Thyroid gland (tissue), 4 donors: ENCODE results near the gene CEMIP2. TPM values are rescaled to one million over a fixed set of nuclear protein-coding genes. Genes with fewer than 3 reads are reported as not detected.

Experiments
- DNase-seq, 2 donors: peaks; one replicate each; pipeline ENCODE4 v3.0.0-alpha.2; 2019
- H3K27ac ChIP-seq, 3 donors: fragments of 200-600 bp; sonication (generic); 1 replicate in 2 of 3; 2 replicates in 1 of 3; pipeline ENCODE4 v1.5.1; 2016 to 2019; ENCODE audit warnings: mild to moderate bottlenecking in 1 of 3, moderate library complexity in 1 of 3
- H3K27me3 ChIP-seq: fragments of 200-600 bp; sonication (generic); one replicate; pipeline ENCODE4 v1.5.1; 2019
- H3K36me3 ChIP-seq, 2 donors: fragments of 200-600 bp; sonication (generic); one replicate each; pipeline ENCODE4 v1.5.1; 2016 to 2019
- H3K4me1 ChIP-seq, 2 donors: fragments of 200-600 bp; sonication (generic); one replicate each; pipeline ENCODE4 v1.5.1; 2017 to 2019
- H3K4me3 ChIP-seq, 3 donors: fragments of 200-600 bp; sonication (generic); replicated peaks in 1 of 3; 1 replicate in 2 of 3; 2 replicates in 1 of 3; pipeline ENCODE4 v1.5.1; 2016; ENCODE audit warnings: mild to moderate bottlenecking in 1 of 3
- H3K9me3 ChIP-seq: fragments of 200-600 bp; sonication (generic); one replicate; pipeline ENCODE4 v1.5.1; 2017
- POLR2A ChIP-seq, 2 donors: fragments of 450-650 bp; IDR thresholded peaks; one replicate each; pipeline ENCODE4 v1.6.1; 2017; ENCODE audit warnings: antibody characterized with exemption in 2 of 2, mild to moderate bottlenecking in 2 of 2, moderate library complexity in 1 of 2
- WGBS, 2 donors: methylation state at CpG; one replicate each; pipeline ENCODE4 v1.1.5; 2017; 5-methylcytosine and 5-hydroxymethylcytosine counted together
- intact Hi-C: fragments of 100-400 bp; cut with DNase I; formaldehyde crosslinking; loops from one replicate; pipeline ENCODE4 v1.15.1; 2023
- total RNA-seq, 4 donors: library from RNA; depleted of rRNA; stranded (reverse); fragments of >200 nt; gene quantifications; one replicate each; pipeline ENCODE4 v1.2.3, GENCODE V29; 2016
- TF ChIP-seq, protein P1 (sequence below), 6 experiments: fragments of 200-600 bp in 3 of 6; fragments of 450-650 bp in 3 of 6; sonication (generic) in 3 of 6; IDR thresholded peaks; one replicate each; pipeline ENCODE4 v1.5.1; 2016 to 2019; ENCODE audit warnings: antibody characterized with exemption in 6 of 6, mild to moderate bottlenecking in 2 of 6, inconsistent platforms in 1 of 6, moderate library complexity in 1 of 6

Gene CEMIP2, protein sequence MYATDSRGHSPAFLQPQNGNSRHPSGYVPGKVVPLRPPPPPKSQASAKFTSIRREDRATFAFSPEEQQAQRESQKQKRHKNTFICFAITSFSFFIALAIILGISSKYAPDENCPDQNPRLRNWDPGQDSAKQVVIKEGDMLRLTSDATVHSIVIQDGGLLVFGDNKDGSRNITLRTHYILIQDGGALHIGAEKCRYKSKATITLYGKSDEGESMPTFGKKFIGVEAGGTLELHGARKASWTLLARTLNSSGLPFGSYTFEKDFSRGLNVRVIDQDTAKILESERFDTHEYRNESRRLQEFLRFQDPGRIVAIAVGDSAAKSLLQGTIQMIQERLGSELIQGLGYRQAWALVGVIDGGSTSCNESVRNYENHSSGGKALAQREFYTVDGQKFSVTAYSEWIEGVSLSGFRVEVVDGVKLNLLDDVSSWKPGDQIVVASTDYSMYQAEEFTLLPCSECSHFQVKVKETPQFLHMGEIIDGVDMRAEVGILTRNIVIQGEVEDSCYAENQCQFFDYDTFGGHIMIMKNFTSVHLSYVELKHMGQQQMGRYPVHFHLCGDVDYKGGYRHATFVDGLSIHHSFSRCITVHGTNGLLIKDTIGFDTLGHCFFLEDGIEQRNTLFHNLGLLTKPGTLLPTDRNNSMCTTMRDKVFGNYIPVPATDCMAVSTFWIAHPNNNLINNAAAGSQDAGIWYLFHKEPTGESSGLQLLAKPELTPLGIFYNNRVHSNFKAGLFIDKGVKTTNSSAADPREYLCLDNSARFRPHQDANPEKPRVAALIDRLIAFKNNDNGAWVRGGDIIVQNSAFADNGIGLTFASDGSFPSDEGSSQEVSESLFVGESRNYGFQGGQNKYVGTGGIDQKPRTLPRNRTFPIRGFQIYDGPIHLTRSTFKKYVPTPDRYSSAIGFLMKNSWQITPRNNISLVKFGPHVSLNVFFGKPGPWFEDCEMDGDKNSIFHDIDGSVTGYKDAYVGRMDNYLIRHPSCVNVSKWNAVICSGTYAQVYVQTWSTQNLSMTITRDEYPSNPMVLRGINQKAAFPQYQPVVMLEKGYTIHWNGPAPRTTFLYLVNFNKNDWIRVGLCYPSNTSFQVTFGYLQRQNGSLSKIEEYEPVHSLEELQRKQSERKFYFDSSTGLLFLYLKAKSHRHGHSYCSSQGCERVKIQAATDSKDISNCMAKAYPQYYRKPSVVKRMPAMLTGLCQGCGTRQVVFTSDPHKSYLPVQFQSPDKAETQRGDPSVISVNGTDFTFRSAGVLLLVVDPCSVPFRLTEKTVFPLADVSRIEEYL (N-terminal part only)
- 100 to 1,000 TPM in 1 of 4 donors, 10 to 100 TPM in 3; 29.6 to 111 (median 34.0) TPM for total RNA-seq

DNA sequence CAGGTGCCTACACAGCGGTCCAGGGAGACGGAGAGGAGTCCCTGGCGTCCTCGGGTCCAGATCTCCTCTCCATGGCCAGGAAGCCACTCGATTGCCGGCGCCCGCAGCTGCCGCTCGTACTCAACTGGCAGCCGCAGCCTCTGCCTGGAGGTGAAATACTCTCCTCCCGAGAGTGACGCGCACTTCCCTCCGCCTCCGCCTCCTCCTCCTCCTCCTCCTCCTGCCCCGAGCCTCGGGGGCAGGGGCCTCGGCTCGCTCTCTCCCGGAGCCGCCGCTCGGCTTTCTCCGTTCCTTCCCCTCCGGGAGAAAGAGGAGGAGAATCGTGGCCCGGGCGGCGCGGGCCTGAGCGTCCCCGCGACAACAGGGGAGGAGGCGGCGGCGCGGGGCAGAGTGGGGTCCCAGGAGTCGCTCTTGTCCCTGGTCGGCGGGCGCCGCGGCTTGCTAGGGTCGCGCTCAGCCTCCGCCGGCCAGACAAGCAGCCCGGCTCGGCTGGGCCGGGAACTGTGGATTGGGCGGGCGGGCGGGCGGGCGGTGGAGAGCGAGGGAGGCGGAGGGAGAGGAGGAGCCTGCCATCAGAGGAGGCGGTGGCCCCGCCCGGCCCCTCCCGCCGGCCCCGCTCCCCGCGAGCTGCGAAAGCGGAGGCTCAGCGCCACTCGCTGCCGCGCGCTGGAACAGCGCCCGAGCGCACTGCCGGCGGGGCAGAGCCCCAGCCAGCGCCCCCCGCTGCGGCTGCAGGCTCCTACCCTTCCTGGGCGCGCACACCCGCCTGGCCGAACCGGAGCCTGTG is at the start of gene CEMIP2:
TSS of gene CEMIP2 (minus strand) at position 126 of the 787 bp plus-strand sequence. CDS start 18,140 bp downstream, outside the sequence.
- Histone ChIP-seq H3K27ac (peak within 1 kb of the TSS; percentile 97 to 99 (median 99)), H3K27me3 (no peaks in the 10 kb centered on the region), H3K4me1 (peaks cover 17 to 24% of the 10 kb centered on the region in 2 donors), H3K9me3 (no peaks in the 10 kb centered on the region), H3K36me3 (no peaks in the 10 kb centered on the region), H3K4me3 (peak within 1 kb of the TSS; percentile 61 to 93 (median 73))
- TF ChIP-seq POLR2A (IDR thresholded peaks at IDR 0.05), result peak; percentile 69 to 99
- TF ChIP-seq, protein P1, sequence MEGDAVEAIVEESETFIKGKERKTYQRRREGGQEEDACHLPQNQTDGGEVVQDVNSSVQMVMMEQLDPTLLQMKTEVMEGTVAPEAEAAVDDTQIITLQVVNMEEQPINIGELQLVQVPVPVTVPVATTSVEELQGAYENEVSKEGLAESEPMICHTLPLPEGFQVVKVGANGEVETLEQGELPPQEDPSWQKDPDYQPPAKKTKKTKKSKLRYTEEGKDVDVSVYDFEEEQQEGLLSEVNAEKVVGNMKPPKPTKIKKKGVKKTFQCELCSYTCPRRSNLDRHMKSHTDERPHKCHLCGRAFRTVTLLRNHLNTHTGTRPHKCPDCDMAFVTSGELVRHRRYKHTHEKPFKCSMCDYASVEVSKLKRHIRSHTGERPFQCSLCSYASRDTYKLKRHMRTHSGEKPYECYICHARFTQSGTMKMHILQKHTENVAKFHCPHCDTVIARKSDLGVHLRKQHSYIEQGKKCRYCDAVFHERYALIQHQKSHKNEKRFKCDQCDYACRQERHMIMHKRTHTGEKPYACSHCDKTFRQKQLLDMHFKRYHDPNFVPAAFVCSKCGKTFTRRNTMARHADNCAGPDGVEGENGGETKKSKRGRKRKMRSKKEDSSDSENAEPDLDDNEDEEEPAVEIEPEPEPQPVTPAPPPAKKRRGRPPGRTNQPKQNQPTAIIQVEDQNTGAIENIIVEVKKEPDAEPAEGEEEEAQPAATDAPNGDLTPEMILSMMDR (IDR thresholded peaks at IDR 0.05), result peak in 3 of 6 experiments; percentile 45 to 58 (median 46)
- WGBS, 2 donors, result 1% methylated on average over 21 to 28 of the region's 86 CpGs
- DNase-seq, result peak; percentile 91 to 92
- intact Hi-C loops, result loop anchor here (5.0 kb wide), 1 partner anchor 161 kb away; no protein-coding TSS in a partner anchor

DNA sequence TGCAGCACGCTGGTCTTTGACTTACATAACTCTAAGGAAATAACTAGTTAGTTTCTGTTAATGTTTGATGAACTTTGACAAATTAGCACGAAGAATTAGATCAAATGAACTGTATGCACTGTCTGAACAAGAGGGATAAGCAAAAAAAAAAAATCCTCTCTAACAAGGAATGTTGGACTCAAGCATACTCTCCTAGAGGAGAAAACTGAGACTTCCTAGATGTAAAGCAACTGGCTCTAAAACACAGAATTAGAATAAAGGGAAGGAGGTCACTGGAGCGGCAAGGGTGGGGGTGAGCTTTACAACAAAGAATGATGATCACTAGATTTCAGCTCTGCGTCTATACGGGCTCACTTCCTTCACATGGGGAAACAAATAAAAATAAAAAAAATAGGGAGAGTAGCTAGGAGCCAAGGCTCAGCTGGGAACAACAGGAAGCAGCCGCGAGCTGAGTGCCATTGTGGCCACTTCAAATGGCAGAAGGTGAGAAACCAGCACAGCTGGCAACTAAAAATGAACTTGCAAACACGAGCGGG is 48.7 kb upstream of the CEMIP2 start:
- no peaks in the 10 kb centered on the region for H3K9me3 ChIP-seq
- no peak overlapping the region for H3K4me3 ChIP-seq
- H3K27ac ChIP-seq, result no peak overlapping the region
- peak in 1 of 2 donors; percentile 17 for DNase-seq
- no peaks in the 10 kb centered on the region for H3K4me1 ChIP-seq
- H3K36me3 ChIP-seq, result no peaks in the 10 kb centered on the region
- no peaks in the 10 kb centered on the region for H3K27me3 ChIP-seq
- intact Hi-C loops, result no loop called here
- 40 to 49% methylated on average over 9 of the region's 9 CpGs for WGBS, 2 donors
- TF ChIP-seq POLR2A (IDR thresholded peaks at IDR 0.05), result no peak
- TF ChIP-seq, protein P1 (IDR thresholded peaks at IDR 0.05), result no peak

DNA sequence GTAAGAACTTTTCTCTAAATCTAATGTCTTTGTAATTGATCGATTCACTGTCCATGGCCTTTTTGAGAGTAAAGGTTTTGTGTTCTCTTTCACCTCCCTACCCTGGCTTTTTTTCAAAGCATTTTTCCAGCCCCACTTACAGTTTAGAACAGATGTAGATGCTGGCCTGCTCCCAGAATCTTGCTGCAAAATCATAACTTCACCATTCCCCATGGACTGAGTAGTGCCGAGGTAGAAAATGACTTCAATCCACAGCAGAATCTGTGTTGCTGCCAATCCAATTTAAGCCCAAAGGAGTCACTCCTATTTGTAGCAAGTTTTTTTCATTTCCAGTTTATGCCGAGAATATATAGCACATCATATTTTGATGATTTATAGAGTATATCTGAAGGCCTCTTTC is 46.5 kb upstream of the CEMIP2 start:
- TF ChIP-seq, protein P1 (IDR thresholded peaks at IDR 0.05), result no peak
- TF ChIP-seq POLR2A (IDR thresholded peaks at IDR 0.05), result no peak
- H3K36me3 ChIP-seq, result no peaks in the 10 kb centered on the region
- no peaks in the 10 kb centered on the region for H3K27me3 ChIP-seq
- intact Hi-C loops, result no loop called here
- H3K9me3 ChIP-seq, result no peaks in the 10 kb centered on the region
- whole genome bisulfite sequencing, 2 donors, result 75 to 83% methylated on average over 3 of the region's 3 CpGs
- H3K4me1 ChIP-seq, result no peaks in the 10 kb centered on the region
- H3K27ac ChIP-seq, result no peak overlapping the region
- no peak overlapping the region for H3K4me3 ChIP-seq
- no peak for DNase-seq

DNA sequence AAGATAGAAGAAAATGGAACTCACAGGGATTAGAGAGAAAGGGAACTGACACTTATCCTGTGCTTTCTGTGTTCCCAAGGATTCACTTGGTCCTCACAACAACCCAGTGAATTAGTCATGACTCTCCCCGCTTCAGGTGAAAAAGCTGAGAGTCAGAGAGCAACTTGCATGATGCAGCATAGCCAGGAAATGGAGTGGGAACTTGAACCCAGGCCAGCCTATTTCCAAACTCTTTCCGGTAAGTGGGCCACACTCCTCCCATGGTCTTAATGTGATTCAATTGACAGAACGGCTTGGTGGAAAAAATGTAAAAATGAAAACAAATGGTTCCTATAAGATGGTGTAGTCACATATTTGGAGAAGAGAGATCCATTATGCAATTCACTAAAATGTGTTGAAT is 45.9 kb upstream of the CEMIP2 start:
- no peaks in the 10 kb centered on the region for H3K9me3 ChIP-seq
- WGBS, 2 donors, result 80 to 81% methylated on average over 3 of the region's 3 CpGs
- DNase-seq, result peak in 1 of 2 donors; percentile 10
- TF ChIP-seq POLR2A (IDR thresholded peaks at IDR 0.05), result no peak
- TF ChIP-seq, protein P1 (IDR thresholded peaks at IDR 0.05), result no peak
- intact Hi-C loops, result no loop called here
- no peaks in the 10 kb centered on the region for H3K4me1 ChIP-seq
- no peaks in the 10 kb centered on the region for H3K27me3 ChIP-seq
- H3K36me3 ChIP-seq, result no peaks in the 10 kb centered on the region
- no peak overlapping the region for H3K27ac ChIP-seq
- H3K4me3 ChIP-seq, result no peak overlapping the region
